K562 (cell line): Measurements from ENCODE around the gene HS6ST1. TPM values are rescaled to one million over a fixed set of nuclear protein-coding genes. Genes with fewer than 3 reads are reported as not detected.

Experiments used
- ATAC-seq: fragments of 200-7000 bp; cut with Tn5 transposase; 3 replicates; pipeline ENCODE4 v1.9.1; 2020; ENCODE audit warnings: moderate library complexity
- BruUV-seq: library from RNA; stranded (reverse); fragments of 400-500 nt; replicated peaks from 2 replicates; lab custom pipeline; 2021; lab: Mats Ljungman, UMichigan
- CTCF ChIA-PET: fragments of 300-600 bp; formaldehyde crosslinking; extraction: SDS; loops from one replicate; lab custom pipeline; 2021; ENCODE audit warnings: low intra/inter-chr PET ratio; lab: Yijun Ruan, JAX
- POLR2A ChIA-PET: fragments of 300-600, 350-650 bp; sonication (Branson Sonifier 250); formaldehyde crosslinking; extraction: SDS; loops from one replicate; lab custom pipeline; 2021; ENCODE audit warnings: antibody characterized with exemption, inconsistent platforms; lab: Yijun Ruan, JAX
- DNase-seq, 4 experiments: peaks; one replicate each; pipeline versions ENCODE4 v3.0.0 to v3.0.0-alpha.2; 2011 to 2018; ENCODE audit warnings: low spot score in 3 of 4, mixed read lengths in 3 of 4; ENCODE audit errors: extremely low read depth in 1 of 4
- FAIRE-seq: peaks from 2 replicates; lab custom pipeline; 2011; peaks lifted over from hg19 to GRCh38; lab: Jason Lieb, UNC
- H2AFZ ChIP-seq: 2 replicates; pipeline ENCODE4 v1.6.0; 2011; ENCODE audit warnings: low read depth, low read length, control low read depth, inconsistent platforms
- H3K27ac ChIP-seq: fragments of 200-600 bp; 3 replicates; pipeline ENCODE4 v1.8.0; 2011; ENCODE audit warnings: low read depth, mild to moderate bottlenecking, control low read depth, inconsistent platforms, low read length, moderate library complexity, mixed read lengths; ENCODE audit errors: extremely low read depth
- H3K27me3 ChIP-seq, 2 experiments: fragments of 300-600 bp in 1 of 2; 2 replicates in 1 of 2; 3 replicates in 1 of 2; pipeline versions ENCODE4 v1.6.0 to v1.8.0; 2011; ENCODE audit warnings: inconsistent platforms in 2 of 2, low read length in 2 of 2, mild to moderate bottlenecking in 1 of 2, mixed read lengths in 1 of 2, moderate library complexity in 1 of 2; ENCODE audit not compliant: control insufficient read depth in 2 of 2, insufficient read depth in 2 of 2
- H3K36me3 ChIP-seq: fragments of 300-600 bp; 3 replicates; pipeline ENCODE4 v1.8.0; 2011; ENCODE audit warnings: mild to moderate bottlenecking, low read length, inconsistent platforms; ENCODE audit not compliant: control insufficient read depth, insufficient read depth
- H3K4me1 ChIP-seq, 2 experiments: fragments of 200-600 bp in 1 of 2; replicated peaks in 1 of 2; 2 replicates in 1 of 2; 3 replicates in 1 of 2; pipeline versions ENCODE4 v1.5.1 to v1.8.0; 2011; ENCODE audit warnings: inconsistent platforms in 2 of 2, low read length in 2 of 2, mild to moderate bottlenecking in 1 of 2, mixed read lengths in 1 of 2, moderate library complexity in 1 of 2; ENCODE audit not compliant: control insufficient read depth in 2 of 2, insufficient read depth in 2 of 2
- H3K4me2 ChIP-seq: 2 replicates; pipeline ENCODE4 v1.6.1; 2011; ENCODE audit warnings: low read length, control low read depth, inconsistent platforms, mixed read lengths; ENCODE audit not compliant: insufficient read depth
- H3K4me3 ChIP-seq: fragments of 200-600 bp; sonication (generic), shearing (Covaris generic); 2 replicates; pipeline ENCODE4 v1.5.1; 2016; ENCODE audit warnings: control low read depth, inconsistent platforms
- H3K79me2 ChIP-seq: fragments of 200-600 bp; 3 replicates; pipeline ENCODE4 v1.8.0; 2011; ENCODE audit warnings: low read length, inconsistent platforms; ENCODE audit not compliant: control insufficient read depth, insufficient read depth
- H3K9ac ChIP-seq, 2 experiments: 2 replicates each; pipeline versions ENCODE4 v1.6.0 to v1.6.1; 2011; ENCODE audit warnings: low read depth in 2 of 2, low read length in 2 of 2, control low read depth in 1 of 2, inconsistent platforms in 1 of 2, mild to moderate bottlenecking in 1 of 2, mixed read lengths in 1 of 2; ENCODE audit not compliant: insufficient read depth in 1 of 2
- H3K9me1 ChIP-seq: one replicate; pipeline ENCODE4 v1.6.0; 2011; ENCODE audit warnings: inconsistent platforms, mild to moderate bottlenecking, low read length, moderate library complexity; ENCODE audit not compliant: control insufficient read depth, insufficient read depth
- H3K9me3 ChIP-seq: replicated peaks from 2 replicates; pipeline ENCODE4 v1.5.1; 2011; ENCODE audit warnings: low read depth, low read length, inconsistent platforms; ENCODE audit not compliant: control insufficient read depth, insufficient read depth
- H4K20me1 ChIP-seq: replicated peaks from 2 replicates; pipeline ENCODE4 v1.6.1; 2011; ENCODE audit warnings: low read length, inconsistent platforms, mixed read lengths; ENCODE audit not compliant: control insufficient read depth, insufficient read depth
- ARID1B ChIP-seq: fragments of 450-650 bp; IDR thresholded peaks from 2 replicates; pipeline ENCODE4 v1.6.1; 2016; ENCODE audit warnings: antibody characterized with exemption, mild to moderate bottlenecking, inconsistent platforms
- CTCFL ChIP-seq: IDR thresholded peaks from 2 replicates; pipeline ENCODE4 v1.6.1; 2011; ENCODE audit warnings: borderline replicate concordance, low read depth, mild to moderate bottlenecking, moderate library complexity, low read length; ENCODE audit not compliant: insufficient read depth, poor library complexity, severe bottlenecking
- ETS1 ChIP-seq: conservative IDR thresholded peaks from 2 replicates; pipeline ENCODE4 v1.6.1; 2011; ENCODE audit warnings: low read depth, mild to moderate bottlenecking, low read length; ENCODE audit not compliant: control insufficient read depth
- SMAD1 ChIP-seq: fragments of 150-350 bp; IDR thresholded peaks from 2 replicates; pipeline ENCODE4 v1.6.1; 2014; ENCODE audit warnings: low read length, low read depth; ENCODE audit not compliant: partially characterized antibody
- ZNF280B ChIP-seq: fragments of 250-450 bp; sonication (Bioruptor Pico); IDR thresholded peaks from 2 replicates; pipeline ENCODE4 v1.5.1; 2021; ENCODE audit warnings: mild to moderate bottlenecking
- ZNF583 ChIP-seq: fragments of 250-450 bp; sonication (Bioruptor Pico); IDR thresholded peaks from 2 replicates; pipeline ENCODE4 v1.4.0; 2020
- WGBS: fragments of 100-300 bp; shearing (Covaris generic); methylation state at CpG from one replicate; pipeline ENCODE4 v1.1.6; 2016; ENCODE audit warnings: low coverage, mixed read lengths; ENCODE audit not compliant: insufficient coverage; ENCODE audit errors: missing lambda C conversion rate; 5-methylcytosine and 5-hydroxymethylcytosine counted together
- in situ Hi-C: fragments of 300-500 bp; cut with MboI; formaldehyde crosslinking; loops from 4 replicates; pipeline ENCODE4 v1.15.0; 2018; ENCODE audit warnings: inconsistent platforms, mixed read lengths
- intact Hi-C: fragments of 100-400 bp; cut with micrococcal nuclease; formaldehyde crosslinking; loops from 2 replicates; pipeline ENCODE4 v1.14.2; 2022
- polyA plus RNA-seq, 8 experiments: library from polyadenylated mRNA; depleted of rRNA in 4 of 8; stranded (reverse) in 5 of 8; unstranded in 3 of 8; fragments of >200 nt; fragmentation: Nextera tagmentation in 2 of 8; fragmentation: Illumina TruSeq in 1 of 8; extraction: Ambion mirVana in 2 of 8; extraction: Trizol in 1 of 8; gene quantifications; 2 replicates each; pipeline versions ENCODE4 v1.2.1 to v1.2.3, GENCODE V29; 2011 to 2014; ENCODE audit warnings: inconsistent platforms in 1 of 8, missing spikeins in 1 of 8
- total RNA-seq, 7 experiments: library from RNA; depleted of rRNA in 6 of 7; stranded (reverse); fragments of >200 nt in 6 of 7; fragmentation: Illumina TruSeq in 2 of 7; extraction: Trizol in 2 of 7; gene quantifications; 2 replicates each; pipeline versions ENCODE4 v1.2.1 to v1.2.3, GENCODE V29; 2011 to 2021; ENCODE audit warnings: low replicate concordance in 1 of 7

The HS6ST1 gene
- total and polyA plus RNA-seq, 9 of the 15 experiments (the other 6 are each of a cell fraction or from before 2014, with no cell fraction given), result 0.06 to 7.4 (median 3.8) TPM

GRCh38 chr2:128276878-128277675 is 41.6 kb downstream of the HS6ST1 start:
- DNase-seq, result no peak
- no TSS peak for BruUV-seq
- ChIA-PET CTCF (no interaction called here), POLR2A (no interaction called here)
- in situ Hi-C loops (no loop called here), intact Hi-C loops (no loop called here)
- TF ChIP-seq ETS1 (no peak), SMAD1 (no peak), ZNF280B (no peak), ZNF583 (CRISPR knock-in tag) (no peak), ARID1B (no peak), CTCFL (no peak)
- FAIRE-seq, result no peak
- Histone ChIP-seq H2AFZ (no peak overlapping the region), H3K4me3 (no peak overlapping the region), H3K9me3 (no peaks in the 10 kb centered on the region), H3K9ac (no peak overlapping the region), H3K9me1 (no peaks in the 10 kb centered on the region), H3K4me2 (no peak overlapping the region), H3K27ac (no peak overlapping the region), H4K20me1 (no peaks in the 10 kb centered on the region; the same call in 1 of the 2 replicates), H3K27me3 (no peaks in the 10 kb centered on the region), H3K36me3 (no peaks in the 10 kb centered on the region), H3K79me2 (no peaks in the 10 kb centered on the region), H3K4me1 (peaks cover 0 to 21% of the 10 kb centered on the region in 2 experiments; a peak in 2 of 5 replicates)
- ATAC-seq, result no peak
- 38% methylated on average over 17 of the region's 17 CpGs for WGBS
